GM18499 (cell line): Measurements from ENCODE around the gene MAG.

Source experiments
- ATAC-seq: cut with Tn5 transposase; IDR thresholded peaks from one replicate; pipeline ENCODE4 v1.9.1; 2021; ENCODE audit warnings: moderate number of reproducible peaks; ENCODE audit not compliant: insufficient read depth, unreplicated experiment

Gene MAG

GRCh38 chr19:35340431-35340830 is 48.5 kb downstream of the MAG start:
- ATAC-seq = no peak

- no peak for ATAC-seq
These were observed 49.0 kb downstream of the MAG start for GRCh38 chr19:35341006-35341405.

- ATAC-seq = no peak
These were observed 49.7 kb downstream of the MAG start for GRCh38 chr19:35341565-35342225.

GRCh38 chr19:35342430-35342829 is 50.5 kb downstream of the MAG start:
- no peak for ATAC-seq

DNA sequence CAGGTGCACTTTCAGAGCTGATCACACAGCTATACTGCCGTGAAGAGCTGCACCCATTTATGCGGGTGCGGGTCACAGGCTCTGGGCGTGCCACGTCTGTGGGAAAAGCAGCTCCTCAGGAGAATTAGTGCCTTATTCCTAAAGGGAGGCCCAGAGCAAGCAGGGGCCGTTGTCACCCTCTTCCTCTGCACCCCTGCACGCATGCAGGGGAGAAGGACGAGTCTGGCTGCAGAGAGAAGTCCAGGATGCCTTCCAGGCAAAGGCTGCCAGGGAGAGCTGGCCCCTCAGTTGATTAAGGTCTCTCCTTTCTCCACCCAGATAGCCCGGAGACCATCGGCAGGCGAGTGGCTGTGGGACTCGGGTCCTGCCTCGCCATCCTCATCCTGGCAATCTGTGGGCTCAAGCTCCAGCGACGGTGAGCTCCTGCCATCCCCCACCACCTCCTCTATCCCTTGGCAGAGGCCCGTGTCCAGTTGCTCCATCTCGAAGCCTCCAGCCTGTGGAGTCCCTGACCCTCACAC is 52.6 kb downstream of the MAG start:
- no peak for ATAC-seq

GRCh38 chr19:35345671-35346111 is 53.7 kb downstream of the MAG start:
- ATAC-seq = no peak

DNA sequence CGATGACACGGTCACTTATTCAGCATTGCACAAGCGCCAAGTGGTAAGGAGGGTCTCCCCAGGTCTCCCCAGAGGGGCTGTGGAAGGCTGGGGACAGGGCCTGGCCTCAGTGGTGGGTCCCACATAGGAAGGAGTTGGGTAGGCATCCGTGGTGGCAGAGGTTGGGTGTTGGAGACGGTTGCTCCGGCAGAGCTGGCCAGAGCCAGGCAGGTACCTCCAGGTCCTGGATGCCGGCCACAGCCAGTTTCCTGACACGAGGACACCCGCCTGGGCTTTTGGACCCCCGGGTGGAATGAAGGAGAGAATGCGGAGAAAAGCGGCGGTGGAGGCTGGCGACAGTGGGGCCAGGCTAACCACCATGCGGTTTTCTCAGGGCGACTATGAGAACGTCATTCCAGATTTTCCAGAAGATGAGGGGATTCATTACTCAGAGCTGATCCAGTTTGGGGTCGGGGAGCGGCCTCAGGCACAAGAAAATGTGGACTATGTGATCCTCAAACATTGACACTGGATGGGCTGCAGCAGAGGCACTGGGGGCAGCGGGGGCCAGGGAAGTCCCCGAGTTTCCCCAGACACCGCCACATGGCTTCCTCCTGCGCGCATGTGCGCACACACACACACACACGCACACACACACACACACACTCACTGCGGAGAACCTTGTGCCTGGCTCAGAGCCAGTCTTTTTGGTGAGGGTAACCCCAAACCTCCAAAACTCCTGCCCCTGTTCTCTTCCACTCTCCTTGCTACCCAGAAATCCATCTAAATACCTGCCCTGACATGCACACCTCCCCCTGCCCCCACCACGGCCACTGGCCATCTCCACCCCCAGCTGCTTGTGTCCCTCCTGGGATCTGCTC is 54.5 kb downstream of the MAG start:
- ATAC-seq = no peak

- ATAC-seq = no peak
These were observed 55.4 kb downstream of the MAG start, which contains the start of gene FFAR1 for GRCh38 chr19:35347171-35347929. TSS of gene FFAR1 (plus strand) at chr19:35347902. CDS start at chr19:35351552, 3,650 bp downstream.

- ATAC-seq = no peak
These were observed 56.0 kb downstream of the MAG start for GRCh38 chr19:35347930-35348298.

GRCh38 chr19:35348911-35349611 is 57.1 kb downstream of the MAG start:
- ATAC-seq = no peak

DNA sequence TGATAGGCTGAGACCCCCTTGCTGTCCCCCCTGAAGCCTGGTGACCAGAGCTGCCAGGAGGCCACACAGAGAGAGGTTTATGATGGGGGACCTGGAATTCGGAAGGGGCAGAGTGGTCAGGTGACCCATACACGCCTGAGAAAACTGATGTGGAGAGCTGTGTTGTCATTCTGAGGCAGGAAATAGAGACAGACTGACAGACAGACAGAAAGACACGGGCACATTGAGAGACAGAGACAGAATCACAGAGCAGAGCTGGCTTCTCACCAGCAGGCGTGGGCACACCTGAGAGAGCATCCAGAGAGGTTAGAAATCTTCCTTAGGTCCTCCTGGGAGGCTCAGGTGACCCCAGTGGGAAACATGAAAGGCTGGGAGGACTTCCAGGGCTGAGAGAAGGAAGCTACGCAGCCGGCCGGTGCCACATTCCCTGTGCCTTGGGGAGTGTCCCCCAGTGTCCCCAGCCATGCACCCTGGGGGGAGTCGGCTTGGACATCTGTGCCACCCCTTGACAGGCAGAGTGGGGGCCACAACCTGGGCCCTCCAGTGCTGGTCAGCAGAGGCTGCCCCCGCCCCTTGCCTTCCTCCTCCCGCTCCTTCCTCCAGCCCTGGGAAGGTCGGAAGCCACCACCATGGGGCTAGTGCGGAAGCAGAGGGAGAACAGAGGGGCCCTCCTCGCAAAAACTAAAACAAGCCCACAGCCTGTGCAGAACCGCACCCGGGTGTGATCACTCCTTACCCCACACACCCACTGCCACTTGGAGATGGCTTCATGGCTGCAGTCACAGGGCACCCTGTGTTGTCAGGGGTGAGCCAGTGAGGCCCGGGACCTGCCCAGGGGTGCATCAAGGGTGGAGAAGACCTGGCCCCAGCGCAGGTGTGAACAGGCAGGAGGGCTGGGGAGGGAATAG is 57.9 kb downstream of the MAG start:
- no peak for ATAC-seq

DNA sequence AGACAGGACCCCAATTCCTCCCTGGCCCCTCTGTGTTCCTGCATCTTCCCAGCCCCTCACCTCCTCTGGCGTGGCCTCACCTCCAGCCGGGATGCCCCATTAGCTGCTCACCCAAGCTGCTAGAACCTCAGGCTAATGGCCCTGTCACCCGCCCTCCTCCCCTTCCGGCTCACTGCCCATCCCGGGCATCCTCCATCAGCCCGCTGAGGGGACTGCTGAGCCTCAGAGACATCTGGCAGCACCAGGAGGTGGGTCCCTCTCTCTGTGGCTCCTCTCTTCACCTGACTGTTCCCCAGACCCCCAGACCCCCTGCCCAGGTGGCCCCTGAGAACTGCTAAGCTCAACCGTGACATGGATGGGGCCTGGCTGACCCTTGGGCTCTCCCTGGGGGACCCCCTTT is 58.6 kb downstream of the MAG start:
- no peak for ATAC-seq

- ATAC-seq = no peak
These were observed 59.6 kb downstream of the MAG start for GRCh38 chr19:35351411-35352176.

- ATAC-seq = no peak
These were observed 60.2 kb downstream of the MAG start for GRCh38 chr19:35352177-35352447.

DNA sequence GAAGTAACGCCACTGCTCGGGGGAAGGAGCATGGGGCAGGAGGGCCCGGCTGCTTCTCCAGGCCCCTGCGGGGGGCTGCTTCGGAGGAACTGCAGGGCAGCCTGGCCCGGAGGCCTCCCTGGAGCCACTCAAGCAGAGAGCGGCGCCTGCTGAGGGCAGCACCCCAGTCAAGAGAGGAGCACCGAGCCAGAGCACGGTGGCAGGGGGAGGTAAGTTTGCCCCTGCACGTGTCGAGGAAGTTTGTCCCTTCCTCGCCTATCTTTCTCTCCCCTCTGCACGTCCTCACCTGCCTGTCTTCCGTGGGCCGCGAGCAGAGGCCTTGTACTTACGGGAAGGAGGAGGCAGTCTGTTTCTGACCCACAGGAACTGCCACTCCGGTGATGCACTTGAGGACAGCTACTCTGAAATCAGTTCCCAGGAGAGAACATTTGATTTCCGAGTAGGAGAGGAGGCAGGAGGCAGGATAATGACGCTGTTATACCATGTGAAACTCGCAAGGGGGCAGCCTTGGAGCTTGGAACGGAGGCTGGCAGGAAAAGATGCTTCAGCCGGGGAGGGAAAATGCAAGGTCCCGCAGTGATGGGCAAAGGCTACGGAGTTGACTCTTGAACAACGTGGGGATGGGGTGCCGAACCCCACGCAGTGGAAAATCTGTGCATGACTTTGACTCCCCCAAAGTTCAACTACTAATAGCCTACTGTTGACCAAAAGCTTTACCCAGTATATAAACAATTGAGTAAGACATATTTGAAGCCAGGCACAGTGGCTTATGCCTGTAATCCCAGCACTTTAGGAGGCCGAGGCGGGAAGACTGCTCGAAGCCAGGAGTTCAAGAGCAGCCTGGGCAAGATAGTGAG is 60.7 kb downstream of the MAG start:
- ATAC-seq = no peak

GRCh38 chr19:35353635-35354034 is 61.7 kb downstream of the MAG start:
- no peak for ATAC-seq

GRCh38 chr19:35354898-35355297 is 62.9 kb downstream of the MAG start:
- ATAC-seq = no peak
